HEK293T (cell line): ENCODE measurements around the gene LRRC1.
"Not testable (repeated sequence)": the region's sequence is repeated elsewhere in the genome, so short reads cannot be mapped to it uniquely, and the experiment has no call there.

Experiments used
- CTCF ChIA-PET: fragments of 350-600 bp; formaldehyde crosslinking; extraction: SDS; loops from one replicate; lab custom pipeline; 2021; ENCODE audit warnings: antibody characterized with exemption, inconsistent platforms; lab: Yijun Ruan, JAX
- POLR2A ChIA-PET: fragments of 350-600 bp; formaldehyde crosslinking; extraction: SDS; loops from one replicate; lab custom pipeline; 2020; ENCODE audit warnings: antibody characterized with exemption, inconsistent platforms; lab: Yijun Ruan, JAX
- DNase-seq: peaks from one replicate; pipeline ENCODE4 v3.0.0; 2012; ENCODE audit warnings: mixed read lengths; ENCODE audit errors: extremely low spot score
- ARNT ChIP-seq: fragments of 450-650 bp; IDR thresholded peaks from 2 replicates; pipeline ENCODE4 v1.6.1; 2017; ENCODE audit warnings: mild to moderate bottlenecking
- BHLHE40 ChIP-seq: fragments of 450-650 bp; IDR thresholded peaks from 2 replicates; pipeline ENCODE4 v1.6.1; 2016; ENCODE audit warnings: mild to moderate bottlenecking, moderate library complexity, borderline replicate concordance
- CTBP1 ChIP-seq: fragments of 450-650 bp; IDR thresholded peaks from 2 replicates; pipeline ENCODE4 v1.6.1; 2016; ENCODE audit warnings: borderline replicate concordance
- ELF4 ChIP-seq: fragments of 450-650 bp; IDR thresholded peaks from 2 replicates; pipeline ENCODE4 v1.6.1; 2017; ENCODE audit warnings: antibody characterized with exemption
- FOXA1 ChIP-seq: fragments of 450-650 bp; IDR thresholded peaks from 2 replicates; pipeline ENCODE4 v1.6.1; 2016; ENCODE audit warnings: mild to moderate bottlenecking
- FOXK2 ChIP-seq: fragments of 450-650 bp; IDR thresholded peaks from 2 replicates; pipeline ENCODE4 v1.6.1; 2016; ENCODE audit warnings: mild to moderate bottlenecking
- FOXM1 ChIP-seq: fragments of 450-650 bp; IDR thresholded peaks from 2 replicates; pipeline ENCODE4 v1.6.1; 2017; ENCODE audit warnings: mild to moderate bottlenecking, borderline replicate concordance
- HDGF ChIP-seq: fragments of 450-650 bp; IDR thresholded peaks from 2 replicates; pipeline ENCODE4 v1.6.1; 2017; ENCODE audit warnings: antibody characterized with exemption, borderline replicate concordance
- L3MBTL2 ChIP-seq: fragments of 450-650 bp; conservative IDR thresholded peaks from 2 replicates; pipeline ENCODE4 v1.6.1; 2016; ENCODE audit warnings: mild to moderate bottlenecking
- LEF1 ChIP-seq: fragments of 450-650 bp; IDR thresholded peaks from 2 replicates; pipeline ENCODE4 v1.6.1; 2017; ENCODE audit warnings: mild to moderate bottlenecking, borderline replicate concordance
- NFRKB ChIP-seq: fragments of 450-650 bp; IDR thresholded peaks from 2 replicates; pipeline ENCODE4 v1.6.1; 2016; ENCODE audit warnings: mild to moderate bottlenecking, moderate library complexity
- SP1 ChIP-seq: fragments of 450-650 bp; IDR thresholded peaks from 2 replicates; pipeline ENCODE4 v1.6.1; 2017
- SUZ12 ChIP-seq: fragments of 450-650 bp; IDR thresholded peaks from 2 replicates; pipeline ENCODE4 v1.6.1; 2016; ENCODE audit warnings: mild to moderate bottlenecking
- TARDBP ChIP-seq: fragments of 450-650 bp; IDR thresholded peaks from 2 replicates; pipeline ENCODE4 v1.6.1; 2016
- ZNF384 ChIP-seq: fragments of 450-650 bp; IDR thresholded peaks from 2 replicates; pipeline ENCODE4 v1.6.1; 2016
- TF ChIP-seq, protein P1 (sequence below): fragments of 450-650 bp; IDR thresholded peaks from 2 replicates; pipeline ENCODE4 v1.6.1; 2016

Gene LRRC1

DNA sequence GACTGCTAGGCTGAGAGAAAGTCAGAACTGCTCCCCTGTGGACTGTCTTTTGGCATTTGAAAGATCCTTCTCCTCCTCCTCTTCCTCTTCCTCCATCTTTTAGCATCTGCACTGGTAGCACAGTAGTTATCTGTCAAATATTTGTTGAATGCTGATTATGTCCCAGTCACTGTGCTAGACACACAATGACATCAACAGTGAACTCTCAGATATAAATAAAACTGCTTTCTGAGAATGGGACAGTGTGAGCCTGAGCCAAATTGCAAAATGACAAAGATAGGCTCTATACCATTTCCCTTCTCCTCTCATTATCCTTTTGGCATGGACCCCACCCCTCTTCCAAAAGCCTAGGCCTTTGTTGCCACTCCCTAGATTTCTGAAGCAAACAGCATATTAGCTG, 27.9 kb upstream of the LRRC1 start:
- no peak for DNase-seq
- ChIA-PET POLR2A (no interaction called here), CTCF (no interaction called here)
- TF ChIP-seq BHLHE40, result no peak
- TF ChIP-seq ARNT, result no peak
- TF ChIP-seq ZNF384, result no peak
- no peak for TF ChIP-seq SP1
- no peak for TF ChIP-seq L3MBTL2
- no peak for TF ChIP-seq NFRKB
- no peak for TF ChIP-seq FOXA1
- no peak for TF ChIP-seq FOXK2
- no peak for TF ChIP-seq LEF1

DNA sequence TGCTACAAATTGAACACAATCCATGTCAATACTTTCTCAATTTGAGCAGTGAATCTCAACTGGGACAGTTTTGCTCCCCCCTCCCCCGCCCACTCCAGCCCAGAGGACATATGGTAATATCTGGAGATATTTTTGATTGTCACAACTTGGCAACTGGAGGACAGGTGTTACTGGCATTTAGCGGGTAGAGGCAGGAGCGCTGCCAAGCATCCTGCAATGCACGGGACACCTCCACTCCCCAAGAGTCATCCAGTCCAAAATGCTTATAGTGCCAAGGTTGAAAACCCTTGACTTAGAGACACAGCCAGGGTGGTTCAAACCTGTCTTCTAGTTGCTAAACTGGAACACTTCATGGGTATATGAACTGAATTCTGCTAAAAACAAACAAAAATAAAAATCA, 26.9 kb upstream of the LRRC1 start:
- DNase-seq, result no peak
- ChIA-PET POLR2A (no interaction called here), CTCF (no interaction called here)
- TF ChIP-seq L3MBTL2 (no peak), BHLHE40 (no peak), FOXK2 (no peak), ARNT (no peak)
- TF ChIP-seq, protein P1, sequence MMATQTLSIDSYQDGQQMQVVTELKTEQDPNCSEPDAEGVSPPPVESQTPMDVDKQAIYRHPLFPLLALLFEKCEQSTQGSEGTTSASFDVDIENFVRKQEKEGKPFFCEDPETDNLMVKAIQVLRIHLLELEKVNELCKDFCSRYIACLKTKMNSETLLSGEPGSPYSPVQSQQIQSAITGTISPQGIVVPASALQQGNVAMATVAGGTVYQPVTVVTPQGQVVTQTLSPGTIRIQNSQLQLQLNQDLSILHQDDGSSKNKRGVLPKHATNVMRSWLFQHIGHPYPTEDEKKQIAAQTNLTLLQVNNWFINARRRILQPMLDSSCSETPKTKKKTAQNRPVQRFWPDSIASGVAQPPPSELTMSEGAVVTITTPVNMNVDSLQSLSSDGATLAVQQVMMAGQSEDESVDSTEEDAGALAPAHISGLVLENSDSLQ, result no peak

DNA sequence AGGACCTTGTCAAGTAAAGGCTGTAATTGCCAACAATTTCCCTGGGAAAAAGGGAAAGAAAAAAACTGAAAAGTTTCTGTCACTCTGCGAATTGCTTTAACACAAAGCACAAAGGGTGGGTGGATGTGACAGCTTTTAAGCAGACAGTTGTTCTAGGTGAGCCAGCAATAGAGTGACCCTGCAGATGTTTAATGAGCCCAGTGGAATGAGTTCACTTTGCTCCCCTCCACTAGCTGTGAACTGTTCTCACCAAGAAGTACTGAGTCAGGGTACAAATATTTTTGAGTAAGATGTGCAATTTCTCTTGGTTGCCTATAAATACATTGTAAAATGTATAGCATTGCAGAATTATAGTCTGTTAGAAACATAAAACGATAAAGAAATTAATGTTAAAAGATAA, 26.2 kb upstream of the LRRC1 start:
- CTCF ChIA-PET, result no interaction called here
- POLR2A ChIA-PET, result no interaction called here
- no peak for TF ChIP-seq HDGF
- TF ChIP-seq SUZ12, result no peak
- TF ChIP-seq FOXK2, result no peak
- no peak for TF ChIP-seq BHLHE40
- DNase-seq, result no peak

DNA sequence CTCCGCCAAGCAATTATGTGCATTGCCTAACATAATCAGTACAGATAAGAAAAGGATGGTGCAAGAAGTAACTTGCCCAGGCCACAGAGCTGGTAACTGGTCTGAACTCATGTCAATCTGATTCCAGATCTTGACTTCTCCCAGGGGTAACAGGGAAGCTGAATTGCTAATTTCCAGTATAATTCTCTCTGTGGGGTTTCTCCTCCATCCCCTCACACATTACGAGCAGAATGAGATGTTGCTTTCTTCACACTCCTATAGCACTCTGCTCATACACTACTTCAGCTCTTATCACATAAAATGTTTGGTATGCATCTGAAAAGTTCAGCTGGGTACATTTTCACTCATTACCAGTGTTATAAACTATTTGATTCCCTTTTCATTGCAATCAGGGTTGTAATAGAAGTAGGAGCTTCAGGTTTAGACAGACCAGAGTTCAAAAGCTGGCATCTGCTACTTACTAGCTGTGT, 24.0 kb upstream of the LRRC1 start:
- ChIA-PET CTCF (interaction anchor here (0.6 kb wide), 2 partner anchors 43 to 411 kb away, joined by 3 read pairs; no protein-coding TSS in a partner anchor), POLR2A (interaction anchor here (2.1 kb wide), 1 partner anchor 23 kb away, joined by 7 read pairs; no protein-coding TSS in a partner anchor)
- DNase-seq, result no peak
- TF ChIP-seq ELF4, result no peak
- TF ChIP-seq HDGF, result no peak
- TF ChIP-seq NFRKB, result no peak
- no peak for TF ChIP-seq ARNT
- no peak for TF ChIP-seq FOXM1
- TF ChIP-seq LEF1, result no peak
- TF ChIP-seq ZNF384, result no peak
- no peak for TF ChIP-seq FOXA1
- no peak for TF ChIP-seq TARDBP
- TF ChIP-seq CTBP1, result no peak

DNA sequence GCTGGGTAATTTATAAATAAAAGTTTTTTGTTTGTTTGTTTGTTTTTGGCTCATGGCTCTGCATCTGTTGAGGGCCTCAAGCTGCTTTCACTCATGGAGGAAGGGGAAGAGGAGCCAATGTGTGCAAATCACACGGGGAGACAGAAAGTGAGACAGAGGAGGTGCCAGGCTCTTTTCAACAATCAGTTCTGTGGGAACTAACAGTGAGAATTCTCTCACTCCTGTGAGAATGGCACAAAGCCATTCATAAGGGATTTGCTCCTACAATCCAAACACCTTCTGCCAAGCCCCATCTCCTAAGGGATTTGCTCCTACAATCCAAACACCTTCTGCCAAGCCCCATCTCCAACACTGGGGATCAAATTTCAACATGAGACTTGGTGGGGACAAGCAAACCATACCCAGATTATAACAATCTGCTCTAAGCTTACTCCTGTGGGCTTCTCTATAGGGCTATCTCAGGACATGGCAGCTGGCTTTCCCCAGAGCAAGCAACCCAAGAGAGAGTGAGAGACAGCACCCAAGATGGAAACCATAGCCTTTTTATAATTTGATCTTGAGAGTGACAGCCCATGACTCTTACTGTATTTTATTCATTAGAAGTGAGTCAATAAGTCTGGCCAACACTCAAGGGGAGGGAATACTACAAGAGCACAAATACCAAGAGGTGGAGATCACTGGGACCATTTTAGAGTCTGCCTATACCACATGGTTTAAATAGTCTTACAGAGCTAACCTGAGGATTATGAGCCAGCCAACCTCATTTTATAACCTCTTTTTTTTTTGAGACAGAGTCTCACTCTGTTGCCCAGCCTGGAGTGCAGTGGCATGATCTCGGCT, 22.8 kb upstream of the LRRC1 start:
- ChIA-PET POLR2A (interaction anchor here (2.1 kb wide), 1 partner anchor 22 kb away, joined by 7 read pairs; no protein-coding TSS in a partner anchor), CTCF (no interaction called here)
- TF ChIP-seq SP1, result no peak
- no peak for TF ChIP-seq ARNT
- DNase-seq, result no peak

DNA sequence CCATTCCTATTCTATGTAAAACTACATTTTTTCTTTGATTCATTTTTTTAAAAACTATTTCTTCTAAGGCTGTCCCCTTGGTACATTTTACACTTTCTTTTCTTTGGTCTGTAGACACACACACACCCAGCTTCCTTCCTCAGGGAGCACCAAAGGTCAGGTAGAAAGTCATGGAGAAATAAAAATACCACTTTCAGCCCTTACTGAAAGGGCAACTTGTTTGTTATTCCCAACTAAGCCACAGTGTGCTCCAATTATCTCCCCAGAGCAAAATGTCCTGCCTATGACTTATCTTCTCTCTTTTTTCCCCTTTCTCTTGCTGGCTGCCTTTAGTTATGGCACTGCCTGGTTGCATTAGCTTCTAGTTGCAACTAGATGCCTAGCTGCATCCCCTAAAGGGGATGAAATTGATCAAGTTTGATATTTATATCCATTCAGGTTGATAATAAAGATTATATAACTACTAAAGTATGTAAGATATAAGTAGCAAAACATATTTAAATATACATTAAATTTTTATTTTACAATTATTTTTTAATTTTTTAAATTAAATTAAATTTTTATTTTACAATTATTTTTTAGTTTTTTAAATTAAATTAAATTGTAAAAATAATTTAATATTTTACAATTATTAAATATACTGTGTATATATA, 21.6 kb upstream of the LRRC1 start:
- ChIA-PET CTCF (no interaction called here), POLR2A (no interaction called here)
- TF ChIP-seq LEF1 (no peak), NFRKB (no peak), CTBP1 (no peak), ELF4 (no peak), FOXM1 (no peak), ZNF384 (no peak), HDGF (no peak), FOXK2 (no peak), SP1 (no peak)
- no peak for DNase-seq

DNA sequence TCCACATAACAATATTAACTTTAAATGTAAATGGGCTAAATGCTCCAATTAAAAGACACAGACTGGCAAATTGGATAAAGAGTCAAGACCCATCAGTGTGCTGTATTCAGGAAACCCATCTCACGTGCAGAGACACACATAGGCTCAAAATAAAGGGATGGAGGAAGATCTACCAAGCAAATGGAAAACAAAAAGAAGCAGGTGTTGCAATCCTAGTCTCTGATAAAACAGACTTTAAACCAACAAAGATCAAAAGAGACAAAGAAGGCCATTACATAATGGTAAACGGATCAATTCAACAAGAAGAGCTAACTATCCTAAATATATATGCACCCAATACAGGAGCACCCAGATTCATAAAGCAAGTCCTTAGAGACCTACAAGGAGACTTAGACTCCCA, 18.7 kb upstream of the LRRC1 start:
- POLR2A ChIA-PET, CTCF ChIA-PET, DNase-seq: not testable (repeated sequence)

DNA sequence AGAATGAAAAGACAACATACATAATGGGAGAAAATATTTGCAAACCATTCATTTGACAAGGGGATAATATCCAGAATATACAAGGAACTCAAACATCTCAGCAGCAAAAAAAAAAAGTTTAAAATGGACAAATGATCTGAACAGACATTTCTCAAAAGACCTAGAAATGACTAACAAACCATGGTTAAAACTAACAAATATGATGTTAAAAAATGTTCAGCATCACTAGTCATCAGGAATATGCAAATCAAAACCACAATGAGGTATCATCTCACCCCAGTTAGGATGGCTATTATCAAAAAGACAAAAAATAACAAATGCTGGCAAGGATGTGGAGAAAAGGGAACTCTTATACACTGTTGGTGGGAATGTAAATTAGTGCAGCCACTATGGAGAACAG, 9.8 kb upstream of the LRRC1 start:
- POLR2A ChIA-PET, result interaction anchor here (1.6 kb wide), 1 partner anchor 10 kb away, joined by 9 read pairs; the partner anchor contains the start of gene LRRC1
- CTCF ChIA-PET, DNase-seq: not testable (repeated sequence)
